Endothelial cell of umbilical vein (primary cell): Measurements from ENCODE around the gene C9orf152. TPM values are rescaled to one million over a fixed set of nuclear protein-coding genes. Genes with fewer than 3 reads are reported as not detected.

Source experiments
- BruUV-seq: library from RNA; stranded (reverse); fragments of 400-500 nt; replicated peaks from 2 replicates; lab custom pipeline; 2021; lab: Mats Ljungman, UMichigan
- CTCF ChIA-PET: fragments of 300-600, 350-600 bp; sonication (Branson Sonifier 250); formaldehyde crosslinking; loops from one replicate; lab custom pipeline; 2021; ENCODE audit warnings: antibody characterized with exemption, inconsistent platforms; lab: Charles Lee
- POLR2A ChIA-PET: fragments of 300-600, 350-600 bp; sonication (Branson Sonifier 250); formaldehyde crosslinking; loops from one replicate; lab custom pipeline; 2021; ENCODE audit warnings: antibody characterized with exemption, inconsistent platforms; lab: Charles Lee
- DNase-seq: peaks from one replicate; pipeline ENCODE4 v3.0.0-alpha.2; 2011; ENCODE audit warnings: low read depth, low spot score
- FAIRE-seq: peaks from 2 replicates; lab custom pipeline; 2011; peaks lifted over from hg19 to GRCh38; lab: Jason Lieb, UNC
- H2AFZ ChIP-seq: 2 replicates; pipeline ENCODE4 v1.6.0; 2012; ENCODE audit warnings: low read depth, low read length, control low read depth, inconsistent platforms
- H3K27ac ChIP-seq: 2 replicates; pipeline ENCODE4 v1.5.1; 2011; ENCODE audit warnings: low read depth, mild to moderate bottlenecking, control low read depth, low read length, moderate library complexity; ENCODE audit not compliant: insufficient read depth
- H3K27me3 ChIP-seq, 2 experiments: 2 replicates each; pipeline versions ENCODE4 v1.6.0 to v1.6.1; 2011; ENCODE audit warnings: low read length in 2 of 2, mixed read lengths in 1 of 2; ENCODE audit not compliant: control insufficient read depth in 2 of 2, insufficient read depth in 2 of 2
- H3K36me3 ChIP-seq, 2 experiments: 2 replicates in 1 of 2; 3 replicates in 1 of 2; pipeline ENCODE4 v1.5.1; 2011; ENCODE audit warnings: low read length in 2 of 2, mild to moderate bottlenecking in 1 of 2, moderate library complexity in 1 of 2; ENCODE audit not compliant: control insufficient read depth in 2 of 2, insufficient read depth in 2 of 2; ENCODE audit errors: extremely low read depth in 1 of 2
- H3K4me1 ChIP-seq: 3 replicates; pipeline ENCODE4 v1.5.1; 2011; ENCODE audit warnings: mild to moderate bottlenecking, low read length; ENCODE audit not compliant: control insufficient read depth, insufficient read depth; ENCODE audit errors: extremely low read depth
- H3K4me2 ChIP-seq: 2 replicates; pipeline ENCODE4 v1.6.1; 2011; ENCODE audit warnings: low read length, control low read depth, mixed read lengths; ENCODE audit not compliant: insufficient read depth
- H3K4me3 ChIP-seq, 3 experiments: fragments of 200-600 bp in 1 of 3; sonication (generic), shearing (Covaris generic) in 1 of 3; replicated peaks in 1 of 3; 2 replicates each; pipeline ENCODE4 v1.5.1; 2011 to 2016; ENCODE audit warnings: control low read depth in 3 of 3, low read length in 3 of 3, mild to moderate bottlenecking in 2 of 3, inconsistent platforms in 1 of 3, low read depth in 1 of 3, moderate library complexity in 1 of 3; ENCODE audit not compliant: insufficient read depth in 1 of 3
- H3K79me2 ChIP-seq: 2 replicates; pipeline ENCODE4 v1.6.0; 2012; ENCODE audit warnings: low read length, inconsistent platforms; ENCODE audit not compliant: control insufficient read depth, insufficient read depth
- H3K9ac ChIP-seq: replicated peaks from 2 replicates; pipeline ENCODE3; 2011; ENCODE audit warnings: low read length, control low read depth; ENCODE audit not compliant: insufficient read depth; ENCODE audit errors: extremely low read depth
- H3K9me1 ChIP-seq: replicated peaks from 3 replicates; pipeline ENCODE4 v1.6.0; 2011; ENCODE audit warnings: mild to moderate bottlenecking, low read length; ENCODE audit not compliant: control insufficient read depth, insufficient read depth; ENCODE audit errors: extremely low read depth
- H3K9me3 ChIP-seq: replicated peaks from 2 replicates; pipeline ENCODE4 v1.5.1; 2012; ENCODE audit warnings: low read length, inconsistent platforms; ENCODE audit not compliant: control insufficient read depth, insufficient read depth
- H4K20me1 ChIP-seq: replicated peaks from 2 replicates; pipeline ENCODE3; 2011; ENCODE audit warnings: mild to moderate bottlenecking, low read length; ENCODE audit not compliant: control insufficient read depth, insufficient read depth; ENCODE audit errors: extremely low read depth
- CTCF ChIP-seq, 2 donors: IDR thresholded peaks; 1 replicate in 1 of 2; 2 replicates in 1 of 2; pipeline ENCODE4 v1.5.1; 2011; ENCODE audit warnings: low read length in 2 of 2, mild to moderate bottlenecking in 2 of 2, moderate library complexity in 2 of 2, control low read depth in 1 of 2, inconsistent platforms in 1 of 2, low read depth in 1 of 2; ENCODE audit not compliant: insufficient read depth in 1 of 2; ENCODE audit errors: extremely low read depth in 1 of 2
- EZH2 ChIP-seq: IDR thresholded peaks from 2 replicates; pipeline ENCODE4 v1.6.1; 2012; ENCODE audit warnings: borderline replicate concordance, low read depth, mild to moderate bottlenecking, moderate library complexity, low read length, inconsistent platforms; ENCODE audit not compliant: severe bottlenecking
- FOS ChIP-seq: IDR thresholded peaks from 2 replicates; pipeline ENCODE4 v1.6.1; 2011; ENCODE audit warnings: mild to moderate bottlenecking, low read length, moderate library complexity, borderline replicate concordance; ENCODE audit not compliant: insufficient read depth
- GATA2 ChIP-seq: IDR thresholded peaks from 2 replicates; pipeline ENCODE4 v1.7.0; 2011; ENCODE audit warnings: low read depth, mild to moderate bottlenecking, moderate library complexity, mixed read lengths, low read length; ENCODE audit not compliant: insufficient read length, insufficient read depth
- JUN ChIP-seq: IDR thresholded peaks from 2 replicates; pipeline ENCODE4 v1.6.1; 2011; ENCODE audit warnings: borderline replicate concordance, low read depth; ENCODE audit not compliant: insufficient read length, insufficient read depth
- MAX ChIP-seq: IDR thresholded peaks from 2 replicates; pipeline ENCODE4 v1.6.1; 2011; ENCODE audit not compliant: insufficient read depth, insufficient read length
- MYC ChIP-seq: IDR thresholded peaks from one replicate; pipeline ENCODE4 v1.6.1; 2011; ENCODE audit warnings: mild to moderate bottlenecking, low read depth, low read length
- POLR2A ChIP-seq: IDR thresholded peaks from 2 replicates; pipeline ENCODE4 v1.6.1; 2012; ENCODE audit warnings: low read depth, mild to moderate bottlenecking, control low read depth, low read length
- POLR2AphosphoS5 ChIP-seq: IDR thresholded peaks from 2 replicates; pipeline ENCODE4 v1.6.1; 2012; ENCODE audit warnings: low read depth, mild to moderate bottlenecking, control low read depth, low read length, moderate library complexity; ENCODE audit not compliant: insufficient read depth
- dilution Hi-C: fragments of 300-500 bp; cut with MboI; formaldehyde crosslinking; loops from one replicate; pipeline ENCODE4 v1.15.0; 2019; ENCODE audit warnings: low sequenced_read_pairs; ENCODE audit not compliant: extremely low pct_ligation_motif_present
- intact Hi-C: fragments of 100-400 bp; cut with micrococcal nuclease; formaldehyde crosslinking; loops from one replicate; pipeline ENCODE4 v1.10.0; 2022
- polyA plus RNA-seq, 4 experiments: library from polyadenylated mRNA; depleted of rRNA in 3 of 4; stranded (reverse) in 3 of 4; unstranded in 1 of 4; fragments of >200 nt; gene quantifications; 2 replicates each; pipeline versions ENCODE4 v1.2.1 to v1.2.3, GENCODE V29; 2011 to 2012; ENCODE audit warnings: missing spikeins in 1 of 4
- total RNA-seq: library from RNA; stranded (reverse); gene quantifications from 2 replicates; pipeline ENCODE4 v1.2.3, GENCODE V29; 2021

Gene C9orf152
- total and polyA plus RNA-seq, 2 donors (not counting 3 experiments of a cell fraction or from before 2014, with no cell fraction given) = not detected

DNA sequence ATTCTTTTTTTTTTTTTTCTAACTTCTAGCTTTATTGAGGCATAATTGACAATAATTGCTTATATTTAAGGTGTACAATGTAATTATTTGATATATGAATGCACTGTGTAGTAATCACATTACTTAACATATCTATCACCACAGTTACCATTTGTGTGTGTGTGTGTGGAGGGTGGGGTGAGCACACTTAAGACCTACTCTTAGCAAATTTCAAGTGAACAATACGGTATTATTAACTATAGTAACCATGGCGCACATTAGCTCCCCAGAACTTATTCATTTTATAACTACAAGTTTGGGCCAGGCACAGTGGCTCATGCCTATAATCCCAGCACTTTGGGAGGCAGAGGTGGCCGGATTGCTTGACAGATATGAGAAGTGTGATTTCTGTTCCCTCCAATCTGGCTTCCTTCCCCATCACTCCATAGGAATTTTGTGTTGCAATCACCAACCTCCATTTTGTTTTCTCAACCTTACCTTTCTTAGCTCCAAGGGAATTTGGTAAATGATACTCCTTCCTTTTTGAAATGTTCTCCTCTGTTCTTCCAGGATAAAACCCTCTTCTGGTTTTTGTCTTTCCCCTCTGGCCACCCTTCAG lies 33.4 kb upstream of the C9orf152 start:
- Histone ChIP-seq H3K4me3 (no peak overlapping the region), H3K4me1 (no peaks in the 10 kb centered on the region), H3K9me1 (no peaks in the 10 kb centered on the region), H3K9ac (no peak overlapping the region), H3K79me2 (peaks cover 2% of the 10 kb centered on the region), H4K20me1 (no peaks in the 10 kb centered on the region), H3K4me2 (no peak overlapping the region), H3K27me3 (no peaks in the 10 kb centered on the region), H2AFZ (no peak overlapping the region), H3K36me3 (peaks cover 1 to 4% of the 10 kb centered on the region in 2 experiments), H3K27ac (no peak overlapping the region), H3K9me3 (no peaks in the 10 kb centered on the region)
- intact Hi-C loops (no loop called here), dilution Hi-C loops (no loop called here)
- BruUV-seq = no TSS peak
- TF ChIP-seq MYC = no peak
- TF ChIP-seq POLR2A = peak; percentile 45
- ChIA-PET POLR2A (interaction anchor here (1.7 kb wide), 1 partner anchor 15 kb away, joined by 6 read pairs; the partner anchor contains the start of gene TXN), CTCF (interaction anchor here (1.0 to 1.2 kb wide), 2 partner anchors 423 to 564 kb away, joined by 3 read pairs; no protein-coding TSS in a partner anchor)
- no peak for DNase-seq
- no peak for FAIRE-seq

DNA sequence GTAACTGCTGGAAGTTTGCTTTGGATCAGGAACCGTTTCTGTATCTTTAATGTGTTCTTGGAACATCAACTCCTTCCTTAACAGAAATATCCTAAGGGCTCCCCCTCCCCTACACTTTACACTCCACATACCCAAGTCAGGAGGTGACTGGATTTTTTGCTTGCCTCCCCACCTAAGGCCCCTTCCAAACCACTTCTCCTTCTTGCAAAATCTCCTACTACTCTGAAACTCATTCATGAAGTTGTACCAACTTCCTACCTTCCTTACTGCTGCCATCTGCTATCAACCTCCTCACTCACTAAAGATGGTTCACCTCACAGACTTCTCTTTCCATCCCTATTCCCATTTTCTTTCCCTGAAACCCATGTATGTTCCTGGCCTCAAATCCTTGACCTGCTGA lies 32.2 kb upstream of the C9orf152 start:
- Histone ChIP-seq H3K27ac (no peak overlapping the region), H3K9me1 (no peaks in the 10 kb centered on the region), H2AFZ (no peak overlapping the region), H3K36me3 (peaks cover 1 to 4% of the 10 kb centered on the region in 2 experiments), H3K4me2 (no peak overlapping the region), H3K4me1 (no peaks in the 10 kb centered on the region), H3K9ac (no peak overlapping the region), H4K20me1 (no peaks in the 10 kb centered on the region), H3K9me3 (no peaks in the 10 kb centered on the region), H3K4me3 (no peak overlapping the region), H3K79me2 (no peaks in the 10 kb centered on the region), H3K27me3 (no peaks in the 10 kb centered on the region)
- intact Hi-C loops = no loop called here
- ChIA-PET CTCF (interaction anchor here (1.0 kb wide), 1 partner anchor 22 kb away, joined by 3 read pairs; no protein-coding TSS in a partner anchor), POLR2A (no interaction called here)
- dilution Hi-C loops = no loop called here
- no TSS peak for BruUV-seq
- TF ChIP-seq GATA2 (no peak), CTCF (IDR thresholded peaks at IDR 0.05; ENCODE audit: extremely low read depth in 1 of 2, insufficient read depth in 1 of 2, low read depth in 1 of 2, low read length in 2 of 2) (no peak), FOS (no peak), EZH2 (no peak), POLR2A (no peak), MYC (no peak), MAX (no peak), JUN (no peak), POLR2AphosphoS5 (no peak)
- DNase-seq = no peak
- FAIRE-seq = no peak
